HUES6 (cell line): ENCODE measurements around the gene LDB2.

Experiments used
- H3K27ac ChIP-seq: 2 replicates; pipeline ENCODE4 v1.7.0; 2013; ENCODE audit warnings: low read depth, mild to moderate bottlenecking, low read length, inconsistent platforms
- H3K27me3 ChIP-seq: 2 replicates; pipeline ENCODE4 v1.6.1; 2013; ENCODE audit warnings: low read length; ENCODE audit not compliant: control insufficient read depth, insufficient read depth
- H3K36me3 ChIP-seq: 2 replicates; pipeline ENCODE4 v1.6.1; 2013; ENCODE audit warnings: low read length; ENCODE audit not compliant: control insufficient read depth, insufficient read depth
- H3K4me1 ChIP-seq: 2 replicates; pipeline ENCODE4 v1.6.1; 2013; ENCODE audit warnings: low read length; ENCODE audit not compliant: control insufficient read depth, insufficient read depth
- H3K4me3 ChIP-seq: 2 replicates; pipeline ENCODE4 v1.5.1; 2013; ENCODE audit warnings: low read depth, low read length
- H3K9ac ChIP-seq: one replicate; pipeline ENCODE4 v1.6.1; 2013; ENCODE audit warnings: mild to moderate bottlenecking, low read length
- H3K9me3 ChIP-seq: 2 replicates; pipeline ENCODE4 v1.6.1; 2013; ENCODE audit warnings: low read depth, low read length; ENCODE audit not compliant: control insufficient read depth, insufficient read depth

LDB2 gene

DNA sequence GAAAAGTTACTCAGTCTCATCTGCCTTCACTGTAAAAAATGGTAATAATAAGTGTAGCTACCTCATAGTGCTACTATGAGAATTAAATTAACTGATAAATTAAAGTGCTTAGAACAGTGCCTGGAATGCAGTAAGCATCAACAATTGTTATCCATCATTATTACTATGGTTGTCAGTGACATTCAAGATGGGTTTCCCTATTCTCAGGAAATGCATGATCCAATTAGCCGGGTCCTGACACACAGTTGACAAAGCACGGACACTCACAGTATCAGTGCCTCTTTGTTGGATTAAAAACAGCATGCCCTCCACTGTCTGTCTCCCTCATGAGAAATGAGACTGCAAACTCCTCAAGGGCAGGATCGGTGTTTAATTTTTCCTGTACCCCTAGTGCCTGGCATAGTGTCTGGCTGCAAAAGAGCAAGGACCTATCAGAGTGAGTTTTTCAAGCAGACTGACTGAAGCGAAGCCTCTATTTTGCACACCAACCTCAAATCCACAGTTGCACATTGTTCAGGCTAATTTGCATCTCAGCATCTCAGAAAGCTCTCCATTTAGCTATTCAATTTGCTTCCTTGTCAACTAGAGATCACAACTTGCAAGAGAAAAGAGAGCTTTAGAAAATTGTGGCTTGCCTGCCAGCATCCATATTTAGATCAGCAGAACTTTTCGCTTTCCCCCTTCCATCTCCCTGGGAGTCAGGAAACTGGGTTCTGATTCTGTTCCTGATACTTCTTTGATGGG is 122.9 kb downstream of the LDB2 start:
- peaks cover 22% of the 10 kb centered on the region for H3K4me1 ChIP-seq

DNA sequence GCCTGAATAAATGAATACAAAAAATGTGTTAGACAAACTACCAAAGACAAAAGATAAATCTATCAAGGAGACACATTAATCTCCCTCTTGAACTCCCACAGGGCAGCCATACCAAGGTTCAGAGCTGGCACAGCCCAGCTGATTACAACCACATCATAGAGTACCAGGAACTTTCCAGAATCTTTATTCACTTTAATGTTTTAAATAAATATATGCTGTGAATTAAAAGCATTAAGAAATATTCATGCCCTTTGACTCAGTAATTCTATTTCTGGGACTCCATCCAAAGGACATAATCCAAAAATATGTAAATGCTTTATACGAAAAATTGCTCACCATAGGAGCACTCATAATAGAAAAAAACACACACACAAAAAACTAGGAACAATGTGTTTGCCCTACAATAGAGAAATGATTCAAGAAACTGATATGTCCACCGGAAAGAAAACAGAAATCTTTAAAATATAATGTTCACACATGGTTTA is 126.0 kb downstream of the LDB2 start:
- no peaks in the 10 kb centered on the region for H3K27me3 ChIP-seq
- H3K4me1 ChIP-seq: peaks cover 22% of the 10 kb centered on the region
- no peak overlapping the region for H3K4me3 ChIP-seq
- 0 out of 2 replicates have a peak, but pooled peaks cover 2% of the 10 kb centered on the region for H3K9me3 ChIP-seq
- peaks cover 5% of the 10 kb centered on the region; the same call in 1 of the 2 replicates for H3K36me3 ChIP-seq
- no peak overlapping the region for H3K9ac ChIP-seq
- no peak overlapping the region for H3K27ac ChIP-seq

More for the DNA sequence above, 122.9 kb downstream of the LDB2 start:
- H3K4me3 ChIP-seq: no peak overlapping the region
- H3K27ac ChIP-seq: no peak overlapping the region
- H3K9ac ChIP-seq: no peak overlapping the region
- H3K9me3 ChIP-seq: 0 out of 2 replicates have a peak, but pooled peaks cover 2% of the 10 kb centered on the region
- H3K27me3 ChIP-seq: no peaks in the 10 kb centered on the region
- peaks cover 5% of the 10 kb centered on the region; the same call in 1 of the 2 replicates for H3K36me3 ChIP-seq

DNA sequence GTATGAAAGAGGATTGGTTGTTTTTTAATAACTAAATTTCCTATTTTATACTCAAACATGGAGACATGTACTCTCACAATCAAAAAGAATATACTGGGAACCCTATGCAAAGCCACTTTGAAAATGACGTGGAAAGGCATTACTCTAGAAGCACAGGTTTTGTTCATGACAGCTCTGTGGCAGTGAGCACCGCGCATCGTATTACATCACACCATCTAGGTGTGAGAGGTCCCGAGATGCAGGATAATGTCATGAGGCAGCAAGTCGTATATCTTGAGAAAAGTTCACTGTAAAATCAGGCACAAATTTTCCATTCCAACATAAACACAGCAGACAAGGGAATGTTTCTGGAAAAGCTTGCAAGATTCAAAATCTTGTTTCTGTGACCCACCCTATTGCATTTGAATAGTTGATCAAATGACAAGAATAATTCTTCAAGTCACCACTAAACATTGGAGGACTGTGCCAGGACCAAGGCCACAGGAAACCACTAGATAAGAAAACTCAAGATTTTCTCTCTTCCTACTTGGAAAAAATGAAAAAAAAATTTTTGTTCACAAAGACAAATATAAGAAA is 127.6 kb downstream of the LDB2 start:
- no peaks in the 10 kb centered on the region; the same call in 1 of the 2 replicates for H3K36me3 ChIP-seq
- no peak overlapping the region for H3K9ac ChIP-seq
- H3K9me3 ChIP-seq: 0 out of 2 replicates have a peak, but pooled peaks cover 2% of the 10 kb centered on the region
- peaks cover 7% of the 10 kb centered on the region; the same call in 1 of the 2 replicates for H3K4me1 ChIP-seq
- H3K27me3 ChIP-seq: no peaks in the 10 kb centered on the region
- H3K27ac ChIP-seq: no peak overlapping the region
- no peak overlapping the region for H3K4me3 ChIP-seq

DNA sequence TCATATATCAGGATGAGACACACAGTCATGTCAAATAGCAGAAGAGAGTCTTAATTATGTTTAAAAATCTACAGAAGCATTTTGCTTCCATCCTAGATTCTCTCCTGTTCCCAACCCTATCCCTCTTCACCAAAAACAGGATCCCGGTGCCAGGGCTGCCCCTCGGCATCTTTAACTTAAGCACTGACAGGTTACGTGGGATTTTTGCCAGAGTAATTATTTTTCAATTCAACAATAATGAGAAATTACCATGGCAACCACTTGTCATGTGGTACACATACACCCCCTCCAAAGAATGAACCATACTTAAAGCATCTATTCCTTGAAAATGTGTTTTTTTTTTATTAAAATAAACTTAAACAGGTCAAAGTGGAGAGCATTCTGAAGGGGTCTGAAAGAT is 130.6 kb downstream of the LDB2 start:
- Histone ChIP-seq H3K4me3 (no peak overlapping the region), H3K27ac (no peak overlapping the region), H3K9ac (no peak overlapping the region), H3K4me1 (no peaks in the 10 kb centered on the region), H3K27me3 (no peaks in the 10 kb centered on the region), H3K36me3 (no peaks in the 10 kb centered on the region; the same call in 1 of the 2 replicates), H3K9me3 (no peaks in the 10 kb centered on the region)

DNA sequence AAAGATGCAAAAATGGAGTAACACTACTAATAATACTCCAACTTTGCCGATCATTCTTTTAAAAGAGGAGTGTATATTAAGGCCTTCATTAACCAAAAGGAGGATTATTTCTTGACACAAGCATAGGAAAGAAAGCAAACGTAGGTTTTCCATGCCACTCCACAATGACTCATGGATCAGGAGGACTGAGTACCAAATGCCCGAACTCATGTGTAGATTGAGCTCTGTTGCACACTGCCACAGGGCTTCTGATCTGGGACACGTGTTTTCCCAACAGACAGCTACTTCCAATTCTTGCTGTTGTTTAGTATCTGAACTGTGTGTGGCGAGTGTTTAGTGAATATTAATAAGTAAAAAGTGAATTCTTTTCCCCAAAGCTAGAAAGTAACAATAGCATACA is 131.2 kb downstream of the LDB2 start:
- Histone ChIP-seq H3K4me3 (no peak overlapping the region), H3K27me3 (no peaks in the 10 kb centered on the region), H3K27ac (no peak overlapping the region), H3K9ac (no peak overlapping the region), H3K9me3 (no peaks in the 10 kb centered on the region), H3K4me1 (no peaks in the 10 kb centered on the region), H3K36me3 (no peaks in the 10 kb centered on the region)

DNA sequence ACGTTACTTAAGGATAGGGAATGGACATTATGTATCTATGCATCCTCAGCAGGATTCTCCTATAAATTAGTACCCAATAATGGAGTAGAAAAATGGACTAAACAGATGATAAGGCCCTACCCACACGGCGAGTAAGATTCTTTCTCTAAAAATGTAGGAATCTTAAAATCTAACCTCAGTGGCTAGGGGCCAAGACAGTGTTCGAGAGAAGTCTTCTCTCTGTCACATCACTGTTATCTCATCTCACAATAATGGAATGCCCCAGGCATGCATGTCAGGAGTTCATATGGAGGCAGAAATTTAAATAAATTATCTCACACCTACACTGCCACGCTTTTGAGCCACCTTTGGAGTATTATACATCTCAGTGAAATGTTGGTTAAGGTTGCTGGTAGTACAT is 132.9 kb downstream of the LDB2 start:
- H3K4me3 ChIP-seq: no peak overlapping the region
- H3K36me3 ChIP-seq: no peaks in the 10 kb centered on the region
- no peak overlapping the region for H3K9ac ChIP-seq
- H3K4me1 ChIP-seq: peaks cover 8% of the 10 kb centered on the region; the same call in 1 of the 2 replicates
- H3K27ac ChIP-seq: no peak overlapping the region
- H3K9me3 ChIP-seq: no peaks in the 10 kb centered on the region
- no peaks in the 10 kb centered on the region for H3K27me3 ChIP-seq

DNA sequence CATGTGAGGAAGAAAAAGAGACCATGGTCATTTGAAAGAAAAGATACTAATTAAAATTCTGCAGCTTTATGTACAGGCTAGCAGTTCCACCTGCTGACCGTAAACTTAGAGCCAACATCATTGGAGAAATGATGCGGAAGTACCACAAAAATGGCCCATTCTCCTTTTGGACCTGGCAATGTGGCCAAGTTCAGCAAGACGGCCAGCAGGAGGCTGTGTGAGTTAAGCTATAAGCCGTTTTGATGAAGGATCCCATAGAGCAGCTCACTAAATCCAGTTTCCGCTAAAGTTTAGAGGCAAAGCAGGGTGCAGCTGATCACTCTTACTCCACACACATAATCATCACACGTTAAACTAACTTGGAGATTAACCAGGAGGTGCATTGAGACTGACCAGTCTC is 133.8 kb downstream of the LDB2 start:
- H3K4me3 ChIP-seq: no peak overlapping the region
- H3K36me3 ChIP-seq: no peaks in the 10 kb centered on the region
- no peak overlapping the region for H3K27ac ChIP-seq
- H3K9me3 ChIP-seq: no peaks in the 10 kb centered on the region
- H3K27me3 ChIP-seq: no peaks in the 10 kb centered on the region
- H3K4me1 ChIP-seq: peaks cover 15% of the 10 kb centered on the region
- H3K9ac ChIP-seq: no peak overlapping the region

DNA sequence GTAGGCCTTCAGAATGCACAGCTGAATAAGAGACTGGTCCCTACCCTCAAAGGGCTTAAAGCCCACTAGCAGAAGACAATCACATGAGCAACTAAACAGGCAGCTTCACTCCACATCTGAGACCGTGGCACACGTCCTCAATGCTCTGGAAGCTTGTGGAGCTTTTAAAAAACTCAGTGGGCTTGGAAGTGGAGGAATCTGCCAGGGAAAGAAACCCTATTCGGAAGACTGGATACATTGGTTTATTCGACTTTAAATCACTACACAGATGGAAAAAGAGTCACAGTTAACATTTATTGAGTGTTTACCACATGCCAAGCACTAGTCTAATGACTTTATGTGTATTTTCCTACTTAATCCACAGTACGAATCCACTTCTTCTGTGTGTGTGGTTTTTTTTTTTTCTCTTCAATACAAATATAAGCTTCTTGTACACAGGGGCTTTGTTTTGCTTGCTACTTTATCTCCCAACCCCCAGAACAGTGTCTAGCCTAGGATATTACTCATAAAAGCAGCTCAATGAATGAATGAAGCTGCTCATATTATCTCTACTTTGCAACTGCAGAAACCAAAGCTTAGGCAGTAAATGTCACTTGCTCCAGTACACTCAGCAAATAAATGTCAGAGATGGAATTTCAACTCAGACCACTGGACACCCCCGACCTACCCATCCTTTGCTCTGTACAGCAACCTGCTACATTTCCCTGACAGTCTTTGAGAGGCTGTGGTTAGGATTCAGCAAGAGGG is 137.7 kb downstream of the LDB2 start:
- H3K36me3 ChIP-seq: 0 out of 2 replicates have a peak, but pooled peaks cover 8% of the 10 kb centered on the region
- no peak overlapping the region for H3K4me3 ChIP-seq
- no peaks in the 10 kb centered on the region for H3K9me3 ChIP-seq
- peaks cover 15% of the 10 kb centered on the region for H3K4me1 ChIP-seq
- no peak overlapping the region for H3K9ac ChIP-seq
- H3K27ac ChIP-seq: no peak overlapping the region
- no peaks in the 10 kb centered on the region for H3K27me3 ChIP-seq

DNA sequence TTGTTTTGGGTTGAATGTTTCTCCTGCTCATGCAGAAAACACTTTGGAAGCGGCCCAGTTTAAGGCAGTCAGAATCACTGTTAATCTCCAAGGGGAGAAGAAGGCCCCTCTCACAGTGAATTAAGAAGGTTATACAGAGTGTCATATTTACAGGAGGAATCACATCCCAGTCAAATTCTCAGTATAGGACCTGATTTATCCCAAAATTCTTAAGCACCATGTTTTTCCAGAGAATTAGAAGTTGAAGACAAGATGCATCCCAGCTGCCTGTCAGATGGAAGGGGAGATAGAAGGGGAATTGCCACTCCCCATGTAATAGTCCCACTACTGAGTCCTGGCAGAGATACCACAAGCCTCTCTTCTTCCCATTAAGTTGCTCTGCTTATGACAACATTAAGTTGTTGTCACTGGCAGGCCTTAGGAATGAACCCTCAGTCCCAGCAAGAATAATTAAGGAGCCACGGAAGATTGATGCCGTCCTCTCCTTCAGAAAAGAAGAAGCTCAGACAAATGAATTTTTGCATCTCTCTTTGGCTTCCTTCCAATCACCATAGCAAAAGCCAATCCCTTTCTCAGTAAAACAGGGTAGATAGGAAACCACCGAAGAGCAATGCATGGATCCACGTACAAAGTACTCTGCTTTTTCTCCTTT is 138.4 kb downstream of the LDB2 start:
- Histone ChIP-seq H3K27me3 (no peaks in the 10 kb centered on the region), H3K4me3 (no peak overlapping the region), H3K9me3 (no peaks in the 10 kb centered on the region), H3K36me3 (0 out of 2 replicates have a peak, but pooled peaks cover 8% of the 10 kb centered on the region), H3K4me1 (peaks cover 15% of the 10 kb centered on the region), H3K27ac (no peak overlapping the region), H3K9ac (no peak overlapping the region)

DNA sequence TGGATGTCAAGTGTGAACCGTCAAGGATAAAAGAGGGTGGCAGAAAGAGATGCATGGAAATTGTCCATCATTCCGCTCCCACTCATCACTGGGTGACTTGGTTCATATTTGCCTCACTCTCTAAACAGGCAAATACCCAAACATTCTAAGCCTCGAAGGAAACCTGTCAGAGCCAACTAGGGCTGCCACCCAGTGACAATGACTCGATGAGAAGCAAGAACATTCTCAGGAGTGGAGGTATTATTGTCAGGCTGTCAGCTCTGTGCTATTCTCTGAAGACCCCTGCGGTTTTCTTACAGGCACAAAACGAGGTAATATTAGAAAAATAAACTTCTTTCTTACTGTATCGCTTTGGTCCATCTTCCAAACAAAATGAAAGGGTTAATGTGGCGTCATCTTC is 139.6 kb downstream of the LDB2 start:
- Histone ChIP-seq H3K36me3 (0 out of 2 replicates have a peak, but pooled peaks cover 8% of the 10 kb centered on the region), H3K4me3 (no peak overlapping the region), H3K9me3 (no peaks in the 10 kb centered on the region), H3K4me1 (peaks cover 20% of the 10 kb centered on the region), H3K27ac (no peak overlapping the region), H3K27me3 (no peaks in the 10 kb centered on the region), H3K9ac (no peak overlapping the region)
